Stimulated activated naive CD4-positive, alpha-beta T cell (primary cell): ENCODE measurements around the gene TGFBR2.

ENCODE experiments used
- DNase-seq, 6 experiments: peaks; one replicate each; lab custom pipeline; 2025; lab: John Stamatoyannopoulos, UW

The TGFBR2 gene

DNA sequence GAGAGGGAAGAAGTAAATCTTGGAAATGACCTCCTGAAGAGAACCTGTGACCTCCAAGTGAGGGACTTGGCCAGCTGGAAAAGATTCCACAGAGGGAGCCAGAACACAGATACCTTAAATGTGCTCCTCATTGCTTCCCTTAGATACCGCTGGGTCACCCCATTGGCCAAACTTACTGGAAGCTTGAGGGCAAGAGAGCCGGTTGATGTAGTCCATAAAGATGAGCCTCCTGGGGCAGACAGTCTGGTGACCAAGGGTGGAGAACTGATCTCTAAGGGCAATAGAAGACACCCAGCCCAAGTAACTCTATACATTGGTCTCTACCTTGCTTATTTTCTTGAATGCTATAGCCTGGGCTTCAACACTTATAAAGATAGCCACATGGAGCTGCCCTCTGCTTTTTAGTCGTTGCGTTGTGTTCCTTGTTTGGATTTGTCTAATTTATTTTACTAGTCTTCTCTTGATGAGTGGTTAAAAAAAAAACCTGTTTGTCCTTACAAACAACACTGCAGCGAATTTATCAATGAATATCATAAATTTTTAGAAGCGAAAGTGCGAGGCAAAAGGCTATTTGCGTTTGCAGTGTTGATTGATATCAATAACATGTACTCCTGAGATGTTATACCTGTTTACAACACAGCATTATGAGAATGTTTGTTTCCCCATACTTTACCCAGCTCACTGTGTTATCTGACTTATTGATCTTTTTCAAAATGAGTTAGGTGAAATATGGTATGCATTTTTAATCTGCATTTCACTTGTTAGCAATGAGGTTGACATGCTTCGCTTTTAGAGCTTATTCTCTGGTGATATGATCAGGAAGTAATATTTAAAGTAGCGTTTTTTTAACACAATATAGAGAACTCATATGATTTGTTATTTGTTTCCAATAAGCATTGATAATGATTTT, 31.2 kb downstream of the TGFBR2 start:
- DNase-seq: no peak

DNA sequence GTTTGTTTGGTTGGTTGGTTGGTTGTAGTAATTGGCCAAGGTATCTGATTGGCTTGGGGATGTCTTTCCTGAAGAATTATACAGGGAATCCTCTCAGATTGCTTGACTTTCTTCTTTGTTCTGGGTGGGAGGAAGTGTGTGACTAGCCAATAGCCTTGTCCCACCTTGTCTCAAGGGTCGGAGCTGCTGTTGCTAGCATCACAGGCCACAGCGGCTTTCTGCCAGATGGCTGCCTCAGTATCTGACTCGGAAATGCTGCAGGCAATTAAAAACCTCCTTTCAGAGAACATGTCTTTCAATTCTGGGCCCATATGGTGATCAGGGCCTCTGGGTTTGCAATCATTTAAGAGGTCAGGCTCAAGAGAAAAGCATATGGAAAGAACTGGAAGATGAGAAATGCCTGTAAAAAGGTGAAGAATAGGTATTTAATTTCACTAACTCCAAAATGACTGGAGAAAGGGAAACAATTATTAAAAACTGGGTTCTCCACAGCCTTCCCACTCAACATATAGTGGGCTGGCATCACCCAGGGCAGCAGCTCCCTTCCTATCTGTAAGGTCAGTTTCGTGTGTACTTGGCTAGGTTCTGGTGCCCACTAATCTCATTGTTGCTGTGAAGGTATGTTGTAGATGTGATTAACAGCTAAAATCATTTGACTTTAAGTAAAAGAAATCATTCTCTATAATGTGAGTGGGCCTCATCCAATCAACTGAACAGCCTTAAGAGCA, 32.4 kb downstream of the TGFBR2 start:
- DNase-seq: no peak

DNA sequence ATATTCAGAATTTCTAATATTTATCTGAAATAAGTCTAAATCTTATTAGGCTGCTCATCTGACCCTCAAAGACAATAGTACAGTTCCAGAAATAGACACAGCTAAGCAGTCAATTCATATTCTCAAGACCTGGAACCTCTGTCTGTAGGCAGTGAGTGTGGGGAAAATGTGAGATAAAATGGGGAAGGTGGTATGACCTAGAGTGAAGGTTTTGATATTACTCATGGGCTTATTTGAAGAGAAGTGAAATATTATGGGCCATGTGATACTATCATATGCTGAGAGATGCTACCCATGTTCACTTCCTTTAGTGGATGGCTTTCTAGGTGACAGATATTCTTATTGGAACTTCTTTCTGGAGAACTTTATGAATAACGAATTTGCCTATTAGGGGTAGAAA, 33.5 kb downstream of the TGFBR2 start:
- no peak for DNase-seq

DNA sequence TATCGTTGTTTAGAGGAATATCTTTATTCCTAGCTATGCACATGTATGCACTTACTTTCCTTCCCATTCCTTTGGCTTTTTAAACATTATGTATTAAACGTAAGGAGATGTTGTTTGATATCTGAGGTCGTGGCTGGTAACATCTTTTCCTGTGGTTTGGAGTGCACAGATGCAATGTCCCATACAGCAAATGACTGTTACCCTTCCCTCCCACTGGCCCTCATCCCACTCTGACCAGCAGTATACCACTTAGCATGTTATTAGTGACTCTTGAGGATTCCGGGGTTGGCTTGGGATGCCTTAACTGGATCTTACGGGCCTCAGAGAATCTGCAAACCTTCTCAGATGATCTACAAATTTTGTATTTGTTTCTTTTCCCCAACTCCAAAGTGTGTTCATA, 34.5 kb downstream of the TGFBR2 start:
- DNase-seq: no peak

DNA sequence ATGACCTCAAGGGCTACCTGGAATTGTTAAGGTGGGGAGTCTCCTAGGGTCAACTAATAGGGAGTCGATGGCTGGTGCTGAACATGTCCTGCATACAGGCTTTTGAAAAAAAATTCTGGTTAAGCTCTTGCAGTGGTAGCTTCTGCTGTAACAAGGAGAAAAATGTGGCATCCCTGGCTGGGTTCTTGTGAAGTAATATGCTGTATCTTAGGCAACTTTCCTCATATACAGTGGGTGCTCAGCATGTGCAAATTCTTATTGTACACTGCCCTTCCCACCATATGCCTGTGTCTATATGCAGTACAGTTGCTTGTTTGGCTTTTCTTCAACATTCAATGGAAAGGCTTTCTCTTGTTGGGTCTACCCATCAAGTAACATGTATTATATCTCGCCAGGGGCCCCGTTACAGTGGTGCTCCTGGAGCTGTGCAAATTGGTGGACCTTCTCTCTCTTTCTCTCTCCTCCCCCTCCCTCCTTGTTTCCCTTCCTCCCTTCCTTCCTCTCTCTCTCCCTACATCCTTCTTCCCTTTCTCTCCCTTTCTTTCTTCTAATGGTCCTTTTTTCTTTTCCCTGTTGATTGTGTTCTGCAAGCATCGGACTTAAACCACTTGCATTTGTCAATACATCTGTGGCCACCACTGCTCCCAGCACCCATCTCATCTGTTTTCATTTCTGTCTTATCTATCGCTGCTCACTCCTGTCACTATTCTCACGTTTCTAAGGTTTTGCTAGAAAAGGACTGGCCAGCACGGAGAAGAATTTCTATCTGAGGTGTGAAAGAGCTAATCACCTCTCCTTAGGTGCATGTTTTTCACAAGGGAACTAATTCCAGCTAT, 35.2 kb downstream of the TGFBR2 start:
- DNase-seq: no peak

DNA sequence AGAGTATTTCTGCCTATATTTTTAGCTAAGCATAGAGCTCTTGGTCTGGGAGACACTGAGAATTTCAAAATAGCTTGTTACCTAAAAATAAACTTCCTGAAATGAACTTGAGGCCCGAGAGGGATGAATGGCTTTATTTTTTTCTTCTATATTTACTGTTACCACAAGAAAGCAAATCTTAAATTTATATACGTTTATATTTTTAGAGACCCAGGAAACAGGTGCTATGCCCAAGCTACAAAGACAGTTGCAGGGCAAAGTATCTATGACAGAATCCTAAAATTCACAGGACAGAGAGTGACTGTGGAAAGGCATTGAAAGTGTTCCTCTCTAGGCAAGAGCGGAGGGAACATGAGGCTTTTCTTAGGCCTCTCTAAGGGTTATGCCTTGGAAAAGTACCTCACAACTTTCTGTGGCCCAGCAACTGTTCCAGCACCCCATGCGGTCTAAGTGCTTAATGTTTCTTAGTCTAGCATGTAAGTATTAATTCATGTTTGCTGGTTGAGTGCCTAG, 36.5 kb downstream of the TGFBR2 start:
- no peak for DNase-seq

DNA sequence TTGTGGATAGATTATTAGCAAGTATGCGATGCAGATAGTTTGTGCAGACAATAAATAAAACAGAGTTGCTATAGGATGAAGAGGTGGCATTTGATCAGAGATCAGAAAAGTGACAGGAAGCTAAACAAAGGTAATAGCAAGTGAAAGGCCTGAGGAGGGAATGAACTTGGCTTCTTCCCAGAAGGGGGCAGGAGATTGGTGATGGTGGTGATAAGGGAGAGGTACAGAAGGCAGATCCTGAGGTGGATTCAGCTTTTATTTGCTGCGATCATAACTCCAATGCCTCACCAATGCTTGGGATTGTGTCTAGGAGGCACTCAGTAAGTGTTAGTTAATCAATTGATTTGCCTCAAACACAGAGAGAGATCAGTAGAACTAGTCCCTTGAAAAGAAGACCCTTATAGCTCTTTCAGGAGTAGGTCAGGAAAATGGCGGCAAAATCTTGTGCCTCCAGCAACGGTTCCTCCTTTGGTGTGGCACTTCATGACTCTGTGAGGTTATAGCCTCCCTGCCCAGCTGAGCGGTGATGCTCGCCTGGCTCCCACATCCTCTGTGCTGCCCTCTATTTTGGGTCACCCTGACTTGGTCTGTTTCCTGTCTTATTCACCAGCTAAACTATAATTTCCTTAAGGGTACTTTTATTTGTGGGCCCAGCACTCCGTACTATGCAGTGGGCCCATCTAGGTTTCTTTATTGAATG, 37.5 kb downstream of the TGFBR2 start:
- DNase-seq: peak in 1 of 6 experiments; percentile 24

DNA sequence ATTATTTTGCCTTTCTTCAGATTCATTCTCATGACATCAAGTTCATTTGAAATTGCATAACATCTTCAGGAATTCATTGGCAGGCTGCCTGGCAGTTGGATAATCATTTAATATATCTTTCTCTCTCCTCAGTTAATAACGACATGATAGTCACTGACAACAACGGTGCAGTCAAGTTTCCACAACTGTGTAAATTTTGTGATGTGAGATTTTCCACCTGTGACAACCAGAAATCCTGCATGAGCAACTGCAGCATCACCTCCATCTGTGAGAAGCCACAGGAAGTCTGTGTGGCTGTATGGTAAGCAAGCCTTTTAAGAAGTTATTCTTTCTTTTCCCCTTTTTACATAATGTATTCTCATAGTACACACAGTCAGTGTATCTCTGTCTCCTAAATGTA, 38.2 kb downstream of the TGFBR2 start:
- DNase-seq: peak in 5 of 6 experiments; percentile 57 to 67 (median 62)

DNA sequence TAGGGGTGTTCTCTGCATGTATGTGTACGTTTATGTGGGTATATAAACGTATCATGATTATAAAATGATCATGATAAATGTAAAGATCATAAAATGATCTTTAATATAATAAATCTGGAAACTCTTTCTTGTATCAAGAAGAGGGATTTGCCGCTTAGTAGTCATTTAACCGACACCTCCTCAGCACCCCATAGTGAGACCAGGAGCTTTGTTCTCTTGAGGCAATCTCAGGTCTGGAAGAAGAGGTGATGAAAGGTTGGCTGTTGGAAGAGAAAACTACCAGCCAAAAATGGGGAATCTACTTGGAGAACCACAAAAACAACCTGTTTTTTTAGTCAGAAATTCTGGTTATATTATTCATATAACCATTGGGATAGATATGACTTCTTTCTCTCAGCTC, 38.7 kb downstream of the TGFBR2 start:
- no peak for DNase-seq

DNA sequence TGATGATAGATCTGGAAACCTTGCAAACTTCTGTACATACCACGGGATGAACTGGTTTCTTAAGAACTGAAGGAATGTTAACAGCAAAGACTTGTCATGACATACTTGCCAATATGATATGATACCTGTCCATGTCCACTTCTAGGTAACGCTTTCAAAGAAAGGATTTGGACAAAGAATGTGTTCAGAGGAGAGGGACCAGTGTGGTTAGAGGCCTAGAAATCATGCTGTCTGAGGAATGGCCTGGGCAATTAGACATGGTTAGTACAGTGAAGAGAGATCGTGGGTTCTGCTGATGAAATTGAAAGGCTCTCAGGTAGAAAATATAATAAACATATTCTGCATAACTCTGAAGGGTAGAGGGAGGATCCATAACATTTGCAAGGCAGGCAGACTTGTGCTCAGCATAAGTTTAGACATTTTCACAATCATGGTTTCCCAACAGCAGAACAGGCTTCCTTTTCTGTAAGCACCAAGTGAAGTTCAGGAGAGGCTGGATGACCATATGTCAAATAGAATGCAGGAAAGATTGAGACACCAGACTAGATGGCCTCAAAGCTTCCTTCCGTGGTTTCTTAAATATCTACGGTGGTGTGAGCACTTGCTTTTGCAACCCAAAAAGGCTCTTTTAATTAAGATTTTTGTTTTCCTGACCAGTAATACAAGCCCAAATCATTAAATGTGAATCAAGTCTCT, 39.9 kb downstream of the TGFBR2 start:
- no peak for DNase-seq

DNA sequence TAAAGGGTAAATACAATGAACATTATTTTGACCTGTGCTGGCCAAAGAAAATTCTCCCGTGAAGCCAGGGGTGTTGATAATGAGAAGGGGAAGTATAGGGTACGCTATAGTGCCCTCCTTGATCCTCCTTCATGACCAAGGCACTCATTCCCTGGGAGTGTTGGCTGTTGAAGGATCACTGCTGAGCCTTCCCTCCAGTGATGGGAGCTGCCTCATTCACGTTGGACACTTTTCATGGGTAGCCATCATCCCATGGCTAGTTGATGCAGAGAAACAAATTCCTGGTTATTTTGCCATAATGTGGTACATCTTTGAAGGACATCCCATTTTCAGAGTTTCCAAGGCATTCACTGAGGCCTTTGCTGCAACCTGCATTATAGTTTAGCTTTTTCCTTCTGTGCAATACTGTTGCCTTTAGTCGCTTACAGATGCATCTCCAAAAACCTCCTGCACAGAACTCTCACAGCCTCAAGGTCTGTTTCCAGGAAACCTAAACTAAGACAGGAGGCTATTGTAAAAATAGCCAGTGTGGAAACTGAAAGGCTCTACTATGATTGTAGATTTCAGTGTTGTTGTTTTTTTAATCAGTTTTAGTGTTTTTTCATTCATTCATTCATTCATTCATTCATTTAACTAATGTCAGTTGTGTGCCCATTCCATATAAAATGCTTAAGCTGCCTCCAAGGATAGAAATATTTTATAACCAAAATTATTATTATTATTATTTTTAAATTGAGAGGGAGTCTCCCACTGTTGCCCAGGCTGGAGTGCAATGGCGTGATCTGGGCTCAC, 40.8 kb downstream of the TGFBR2 start:
- DNase-seq: no peak

DNA sequence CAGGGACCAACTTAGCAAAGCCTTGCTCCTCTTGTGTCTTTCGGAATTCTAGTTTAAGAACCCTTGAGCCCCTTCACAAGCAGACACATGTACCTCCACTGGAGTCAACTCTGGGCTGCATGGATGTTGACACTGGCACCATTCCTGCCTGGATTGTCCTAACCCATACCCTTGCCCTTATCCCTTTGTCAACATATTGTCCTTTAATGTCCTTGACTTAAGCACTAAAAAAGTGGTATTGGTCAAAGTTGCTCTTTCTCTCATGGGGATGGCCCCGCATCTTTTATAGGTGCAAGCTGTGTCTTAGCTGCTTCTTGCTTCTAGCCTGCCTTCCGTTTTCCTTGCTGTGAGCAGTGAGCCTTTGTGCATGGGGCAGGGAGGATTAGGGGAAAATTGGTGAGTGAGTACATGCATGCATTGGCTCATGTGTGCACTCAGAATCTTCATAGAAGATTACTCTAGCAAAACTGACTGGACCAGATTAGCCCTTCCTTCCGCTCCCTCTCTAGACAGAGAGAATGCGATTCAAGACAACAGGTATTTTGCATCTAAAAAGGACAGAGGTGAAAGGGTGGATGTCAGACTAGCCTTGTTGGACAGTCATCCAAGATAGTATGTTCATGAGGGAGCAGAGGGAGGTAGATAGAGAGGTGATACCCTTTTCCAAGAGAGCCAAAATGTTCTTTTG, 42.4 kb downstream of the TGFBR2 start:
- no peak for DNase-seq

DNA sequence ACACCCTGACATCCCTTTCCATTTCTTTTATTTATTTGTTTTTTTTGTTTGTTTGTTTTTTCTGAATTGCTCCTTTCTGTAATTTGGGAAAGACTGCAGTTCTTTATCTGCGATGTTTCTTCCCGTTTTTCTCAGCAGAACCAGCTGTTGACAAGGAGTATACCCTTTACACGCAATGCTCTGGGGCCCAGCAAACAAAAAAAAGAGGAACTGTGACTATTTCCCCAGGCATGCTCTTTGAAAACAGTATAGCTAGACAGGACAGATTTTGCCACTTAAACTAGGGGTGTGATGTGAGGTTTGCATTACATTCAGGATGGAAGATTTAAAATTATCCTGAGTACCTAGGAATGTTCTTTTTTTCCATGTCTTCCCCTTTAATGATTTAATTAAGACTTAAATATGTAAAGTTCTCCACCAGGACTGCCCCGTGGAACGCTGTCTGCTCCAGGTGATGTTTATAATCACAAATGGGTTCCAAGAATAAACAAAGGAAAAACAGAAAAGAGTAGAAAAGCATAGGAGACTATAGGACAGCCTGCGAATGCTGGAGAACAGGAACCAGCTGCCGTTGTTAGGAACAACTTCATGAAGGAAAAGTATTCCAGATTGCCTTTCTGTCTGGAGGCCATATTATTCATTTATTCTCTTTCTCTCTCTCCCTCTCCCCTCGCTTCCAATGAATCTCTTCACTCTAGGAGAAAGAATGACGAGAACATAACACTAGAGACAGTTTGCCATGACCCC, 43.3 kb downstream of the TGFBR2 start:
- no peak for DNase-seq

DNA sequence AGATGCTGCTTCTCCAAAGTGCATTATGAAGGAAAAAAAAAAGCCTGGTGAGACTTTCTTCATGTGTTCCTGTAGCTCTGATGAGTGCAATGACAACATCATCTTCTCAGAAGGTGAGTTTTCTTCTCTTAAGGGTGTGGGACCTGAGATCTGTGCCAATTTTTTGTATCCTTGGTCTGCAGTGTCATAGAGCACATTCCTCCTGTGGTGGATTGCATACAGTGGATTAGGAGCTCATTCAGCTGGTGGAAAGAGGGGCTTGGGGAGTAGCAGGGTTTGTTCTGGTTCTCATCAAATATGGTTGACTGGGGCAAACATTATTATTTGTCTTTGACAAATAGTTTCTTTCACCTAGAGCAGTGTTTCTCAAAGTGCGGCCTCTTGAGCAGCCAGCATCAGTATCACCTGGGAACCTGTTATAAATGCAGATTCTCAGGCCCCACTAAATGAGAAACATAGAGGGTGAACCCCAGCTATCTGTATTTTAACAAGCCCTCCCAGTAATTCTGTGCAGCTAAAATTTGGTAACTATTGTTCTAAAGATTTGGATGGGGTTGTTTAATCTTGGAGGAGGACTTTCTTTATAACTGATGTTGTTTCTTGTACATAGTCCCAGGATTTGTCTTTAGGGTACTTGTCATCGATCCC, 44.1 kb downstream of the TGFBR2 start:
- DNase-seq: no peak

DNA sequence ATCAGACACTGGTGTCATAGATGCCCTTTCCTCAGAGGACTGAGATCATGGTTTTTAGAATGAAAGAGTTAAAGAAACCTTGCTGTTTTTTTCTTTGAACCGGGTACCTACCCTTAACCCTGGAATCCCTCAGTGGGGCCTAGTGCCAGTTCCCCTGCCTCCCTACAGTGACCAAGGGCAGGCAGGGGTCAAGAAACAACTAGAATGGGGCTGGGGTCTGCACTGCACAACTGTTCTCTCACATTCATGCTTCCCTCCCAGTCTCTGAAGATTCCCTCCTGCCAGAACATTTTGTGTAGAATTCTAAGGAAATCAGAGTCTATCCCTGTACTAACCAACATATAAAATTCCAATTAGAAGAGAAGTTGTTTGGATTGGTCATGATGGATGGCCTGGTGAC, 47.9 kb downstream of the TGFBR2 start:
- no peak for DNase-seq

DNA sequence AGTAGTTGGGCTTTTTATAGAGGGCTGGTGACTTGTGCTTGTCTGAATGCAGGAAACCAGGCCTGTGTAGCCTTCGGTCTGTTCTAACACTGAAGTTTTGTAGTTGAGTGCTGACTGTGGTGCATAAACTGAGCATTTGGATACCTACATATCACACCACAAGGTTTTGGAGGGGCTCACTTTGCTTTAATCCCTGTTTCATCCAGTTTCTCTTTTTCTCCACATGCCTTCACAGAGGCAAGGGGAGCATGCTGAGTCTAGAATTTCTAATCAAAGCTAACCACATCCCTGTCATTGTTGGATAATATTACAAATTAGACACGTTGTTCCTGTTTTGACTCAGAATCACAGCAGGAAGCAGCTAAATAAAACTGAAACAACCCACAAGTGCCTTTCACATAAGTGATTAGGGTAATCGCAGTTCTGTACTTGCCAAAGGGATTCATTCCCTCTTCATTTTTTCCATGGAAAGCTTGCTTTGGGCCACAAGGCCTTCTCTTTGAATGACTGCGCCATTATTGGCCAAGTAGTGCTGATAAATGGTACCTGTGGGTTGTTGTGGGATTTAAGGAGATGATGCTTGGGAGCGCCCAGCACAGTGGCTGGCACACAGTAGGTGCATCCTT, 48.9 kb downstream of the TGFBR2 start:
- DNase-seq: peak in 5 of 6 experiments; percentile 18 to 87 (median 85)

DNA sequence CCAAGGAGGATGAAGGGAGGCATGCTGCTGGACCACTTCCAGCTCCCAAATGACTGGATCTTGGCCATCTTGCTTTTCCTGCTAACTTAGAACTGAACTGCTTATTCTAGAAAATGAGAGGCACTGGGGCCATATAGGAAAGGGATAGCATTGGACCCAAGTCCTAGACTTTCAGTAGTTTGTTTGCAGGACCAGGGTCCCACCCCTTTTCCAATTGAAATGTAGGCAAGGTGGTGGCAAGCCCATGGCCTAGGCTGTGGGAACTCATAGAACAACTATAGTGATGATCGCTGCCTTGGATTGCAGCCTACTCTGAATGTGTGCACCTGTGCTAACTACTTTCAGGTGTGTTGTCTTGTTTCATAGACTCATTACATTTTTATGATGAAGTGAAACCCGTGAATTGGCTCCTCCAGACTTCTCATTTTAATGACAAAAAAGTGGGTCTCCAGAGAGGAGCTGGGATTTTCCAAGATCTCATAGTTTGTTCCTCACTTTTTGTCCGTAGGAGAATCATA, 50.3 kb downstream of the TGFBR2 start:
- DNase-seq: no peak
